Activated CD8-positive, alpha-beta memory T cell treated with anti-CD3 and anti-CD28 coated beads, Interleukin-2, amount 50 U/mL, for 1 hour (primary cell): Measurements from ENCODE around the gene KLRD1.
"Not testable (repeated sequence)": the region's sequence is repeated elsewhere in the genome, so short reads cannot be mapped to it uniquely, and the experiment has no call there.

ENCODE experiments used
- DNase-seq: peaks from one replicate; pipeline ENCODE4 v3.0.0-alpha.2; 2020; ENCODE audit errors: extremely low read depth

The KLRD1 gene

GRCh38 chr12:10368206-10369171, 60.8 kb downstream of the KLRD1 start:
- DNase-seq: no peak

- DNase-seq: no peak
These were observed 62.1 kb downstream of the KLRD1 start for GRCh38 chr12:10369557-10370415.

DNA sequence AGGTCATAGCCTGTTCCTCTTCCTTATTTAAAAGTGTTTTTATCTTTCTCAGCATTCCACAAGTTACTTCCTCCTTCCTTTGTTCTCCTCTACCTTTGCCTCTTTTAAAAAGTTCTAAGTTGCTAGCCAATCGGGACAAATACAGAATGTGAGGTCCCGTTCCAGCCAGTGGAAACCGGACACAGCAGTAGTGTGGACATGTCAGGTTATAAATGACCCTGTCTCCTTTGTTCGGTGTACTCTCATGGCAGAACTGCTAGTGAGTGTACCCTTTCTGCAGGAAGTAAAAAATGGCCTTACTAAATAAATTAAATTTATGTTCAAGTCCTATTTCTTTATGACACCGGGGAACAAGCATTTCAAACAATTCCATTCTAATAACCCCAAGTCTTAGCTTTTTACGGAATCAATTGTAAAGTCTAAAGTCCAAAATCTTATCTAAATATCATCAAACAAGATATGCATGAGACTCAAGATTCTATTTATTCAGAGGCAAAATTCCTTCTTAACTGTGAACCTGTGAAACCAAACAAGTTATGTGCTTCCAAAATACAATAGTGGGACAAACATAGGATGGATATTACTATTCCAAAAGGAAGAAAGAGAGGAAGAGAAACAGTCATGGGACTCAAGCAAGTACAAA, 64.3 kb downstream of the KLRD1 start:
- DNase-seq: not testable (repeated sequence)

GRCh38 chr12:10372559-10372958, 64.9 kb downstream of the KLRD1 start:
- DNase-seq: no peak

DNA sequence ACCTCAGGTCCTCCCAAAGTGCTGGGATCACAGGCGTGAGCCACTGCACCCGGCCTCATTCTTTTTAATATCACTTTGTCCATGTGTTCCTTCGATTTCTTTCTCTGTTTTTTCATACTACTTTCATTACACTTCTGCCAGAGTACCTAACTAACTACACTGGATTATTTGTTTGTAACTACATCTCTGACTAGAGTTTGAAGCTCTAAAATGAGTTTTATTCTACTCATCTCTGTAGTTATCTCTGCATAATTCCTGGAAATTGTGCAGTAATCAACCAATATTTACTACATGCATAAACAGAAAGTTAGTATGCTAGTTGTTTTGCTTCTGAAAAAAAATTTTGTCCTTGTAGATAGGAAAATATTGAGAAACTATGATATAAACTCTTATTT, 67.0 kb downstream of the KLRD1 start:
- no peak for DNase-seq

- DNase-seq: not testable (repeated sequence)
These were observed 71.1 kb downstream of the KLRD1 start for GRCh38 chr12:10378737-10379136.
